ENCODE data around the gene LGR6. TPM values are rescaled to one million over a fixed set of nuclear protein-coding genes. Genes with fewer than 3 reads are reported as not detected.

LGR6 gene
- total RNA-seq, 1 experiment from 2014 or later, result 1.0 TPM

DNA sequence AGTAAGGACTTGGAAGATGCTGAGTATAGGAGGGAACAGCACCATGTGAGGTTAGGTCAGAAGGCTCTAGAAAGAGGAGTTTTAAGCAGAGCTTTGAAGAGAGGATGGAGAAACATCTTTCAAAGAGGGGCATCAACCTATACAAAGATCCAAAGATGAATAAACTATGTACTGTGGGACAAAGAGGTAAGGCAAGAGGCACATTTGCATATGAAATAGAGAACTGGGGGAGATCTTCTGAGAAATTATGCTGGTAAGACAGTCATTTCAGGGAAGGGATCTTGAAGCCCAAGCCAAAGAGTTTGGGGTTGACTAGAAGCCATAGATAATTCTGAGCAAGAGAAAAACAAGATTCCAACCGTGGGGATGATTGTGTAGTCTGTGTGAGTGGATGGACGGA is 70.0 kb downstream of the LGR6 start:
- H2BK120ac ChIP-seq (ENCODE audit: low read depth, low read length, poor library complexity, severe bottlenecking), result no peak overlapping the region
- H3K23ac ChIP-seq (ENCODE audit: insufficient read length, low read depth, low read length), result no peak overlapping the region
- no peaks in the 10 kb centered on the region for H4K20me1 ChIP-seq (ENCODE audit: control insufficient read depth, insufficient read depth, insufficient read length)
- H3K9ac ChIP-seq (ENCODE audit: extremely low read depth, insufficient read length, low read length), result no peak overlapping the region
- H3K14ac ChIP-seq (ENCODE audit: insufficient read depth, low read length), result no peak overlapping the region
- H2BK12ac ChIP-seq (ENCODE audit: insufficient read length, low read depth, low read length), result no peak overlapping the region
- no peak overlapping the region for H4K5ac ChIP-seq (ENCODE audit: insufficient read length, low read depth, low read length)
- no peak overlapping the region for H3K27ac ChIP-seq (ENCODE audit: insufficient read length, low read depth, low read length)
- no peak overlapping the region for H2AFZ ChIP-seq (ENCODE audit: low read length)
- H3K4me2 ChIP-seq (ENCODE audit: insufficient read depth, insufficient read length, low read length), result no peak overlapping the region
- TF ChIP-seq, protein P1, sequence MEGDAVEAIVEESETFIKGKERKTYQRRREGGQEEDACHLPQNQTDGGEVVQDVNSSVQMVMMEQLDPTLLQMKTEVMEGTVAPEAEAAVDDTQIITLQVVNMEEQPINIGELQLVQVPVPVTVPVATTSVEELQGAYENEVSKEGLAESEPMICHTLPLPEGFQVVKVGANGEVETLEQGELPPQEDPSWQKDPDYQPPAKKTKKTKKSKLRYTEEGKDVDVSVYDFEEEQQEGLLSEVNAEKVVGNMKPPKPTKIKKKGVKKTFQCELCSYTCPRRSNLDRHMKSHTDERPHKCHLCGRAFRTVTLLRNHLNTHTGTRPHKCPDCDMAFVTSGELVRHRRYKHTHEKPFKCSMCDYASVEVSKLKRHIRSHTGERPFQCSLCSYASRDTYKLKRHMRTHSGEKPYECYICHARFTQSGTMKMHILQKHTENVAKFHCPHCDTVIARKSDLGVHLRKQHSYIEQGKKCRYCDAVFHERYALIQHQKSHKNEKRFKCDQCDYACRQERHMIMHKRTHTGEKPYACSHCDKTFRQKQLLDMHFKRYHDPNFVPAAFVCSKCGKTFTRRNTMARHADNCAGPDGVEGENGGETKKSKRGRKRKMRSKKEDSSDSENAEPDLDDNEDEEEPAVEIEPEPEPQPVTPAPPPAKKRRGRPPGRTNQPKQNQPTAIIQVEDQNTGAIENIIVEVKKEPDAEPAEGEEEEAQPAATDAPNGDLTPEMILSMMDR (conservative IDR thresholded peaks at IDR 0.05), result no peak
- DNase-seq, result no peak
- H3K27ac Mint-ChIP-seq, result no peak overlapping the region
- no peak overlapping the region for H4K91ac ChIP-seq (ENCODE audit: insufficient read length, low read depth, low read length)
- peaks cover 22% of the 10 kb centered on the region for H3K27me3 Mint-ChIP-seq (ENCODE audit: low read depth)
- peaks cover 0 to 6% of the 10 kb centered on the region in 2 experiments; a peak in 4 of 5 replicates for H3K9me3 Mint-ChIP-seq
- H3K4me1 ChIP-seq (ENCODE audit: insufficient read depth, low read length), result no peaks in the 10 kb centered on the region; the same call in 1 of the 2 replicates
- H3K4me3 Mint-ChIP-seq, result no peak overlapping the region
- H2BK15ac ChIP-seq (ENCODE audit: low read depth, low read length), result no peak overlapping the region
- H3K9me3 ChIP-seq (ENCODE audit: control insufficient read depth, low read depth, low read length), result no peaks in the 10 kb centered on the region
- no peak overlapping the region for H3K18ac ChIP-seq (ENCODE audit: insufficient read length, low read depth, low read length)
- 100% methylated on average over 2 of the region's 2 CpGs for WGBS (ENCODE audit: extremely low coverage, insufficient read length, low lambda C conversion rate)
- H3K27me3 ChIP-seq (ENCODE audit: insufficient read depth, low read length), result no peaks in the 10 kb centered on the region
- no peaks in the 10 kb centered on the region for H3K79me1 ChIP-seq (ENCODE audit: insufficient read depth, low read depth, low read length, poor library complexity, severe bottlenecking)
- H3K23me2 ChIP-seq (ENCODE audit: insufficient read length, low read depth, low read length, poor library complexity, severe bottlenecking), result no peaks in the 10 kb centered on the region
- H3K56ac ChIP-seq (ENCODE audit: insufficient read length, low read depth, low read length), result no peak overlapping the region
- no peak overlapping the region for H2BK5ac ChIP-seq (ENCODE audit: insufficient read length, low read length)
- peaks cover 15 to 17% of the 10 kb centered on the region in 2 experiments for H3K4me1 Mint-ChIP-seq
- no peak overlapping the region for H2AK5ac ChIP-seq (ENCODE audit: insufficient read length, low read length)
- H3K4ac ChIP-seq (ENCODE audit: low read depth, low read length), result no peak overlapping the region
- no peak overlapping the region for H2BK20ac ChIP-seq (ENCODE audit: low read depth, low read length, poor library complexity, severe bottlenecking)
- no peaks in the 10 kb centered on the region for H3K79me2 ChIP-seq (ENCODE audit: insufficient read depth, low read length)
- no peak overlapping the region for H3T11ph ChIP-seq (ENCODE audit: low read length)
- H4K8ac ChIP-seq (replicated peaks; ENCODE audit: insufficient read length, low read depth, low read length), result no peak overlapping the region
- no peaks in the 10 kb centered on the region for H3K36me3 Mint-ChIP-seq (ENCODE audit: insufficient read depth in 1 of 3, low read depth in 3 of 3)

Measured in H9 (cell line).